Glomerular endothelial cell (primary cell): ENCODE results near the gene PRKAA1. TPM values are rescaled to one million over a fixed set of nuclear protein-coding genes. Genes with fewer than 3 reads are reported as not detected.

ENCODE experiments used
- DNase-seq: peaks from one replicate; pipeline ENCODE4 v3.0.0-alpha.2; 2011; ENCODE audit warnings: low read depth, low spot score; ENCODE audit errors: extremely low read depth
- total RNA-seq: library from RNA; depleted of rRNA; stranded (reverse); fragments of >200 nt; gene quantifications from 2 replicates; pipeline ENCODE4 v1.2.3, GENCODE V29; 2015

Gene PRKAA1
- 79.3 and 90.7 TPM in 2 replicates for total RNA-seq

DNA sequence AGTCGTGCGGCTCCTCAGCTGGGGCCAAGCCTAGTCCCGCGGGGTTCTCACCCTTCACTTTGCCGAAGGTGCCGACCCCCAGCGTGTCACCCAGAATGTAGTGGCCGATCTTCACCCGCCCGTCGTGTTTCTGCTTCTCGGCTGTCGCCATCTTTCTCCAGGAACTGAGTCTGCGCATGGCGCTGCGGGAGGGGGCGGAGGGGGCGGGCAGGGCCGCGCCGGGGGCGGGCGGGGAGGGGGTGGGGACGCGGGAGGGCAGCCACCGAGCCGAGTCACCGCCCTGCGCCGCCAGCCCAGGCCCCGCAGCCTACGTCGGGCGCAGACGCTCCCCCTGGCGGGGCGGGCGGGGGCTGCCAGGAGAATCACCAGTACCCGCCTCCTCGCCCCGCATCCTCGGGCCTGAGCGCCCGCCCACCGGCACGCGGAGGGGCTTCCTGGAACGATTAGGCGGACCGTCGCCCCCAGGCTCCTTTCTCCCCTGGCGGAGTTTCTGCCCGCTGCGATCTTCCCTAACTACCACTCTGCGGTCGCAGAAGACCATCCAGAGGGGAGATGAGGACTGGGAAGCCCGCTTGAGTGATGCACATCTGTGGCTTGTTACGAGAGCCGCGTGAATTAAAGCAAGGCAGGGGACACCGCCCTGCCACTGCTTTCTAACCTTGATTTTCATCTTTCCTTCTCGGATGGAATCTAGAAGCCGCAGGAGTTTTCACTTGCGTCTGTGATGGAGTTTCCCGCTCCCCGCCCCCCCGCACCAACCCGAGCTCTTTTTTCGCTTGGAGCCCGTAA is at the start of gene PRKAA1:
Gene PRKAA1, minus strand, starts transcription at position 363 of the 789 bp plus-strand sequence. Its CDS starts 185 bp downstream, at position 178.
- DNase-seq: no peak

GRCh38 chr5:40847525-40847924 is 49.4 kb upstream of the PRKAA1 start:
- no peak for DNase-seq

- no peak for DNase-seq
Observed at GRCh38 chr5:40846371-40846770, 48.2 kb upstream of the PRKAA1 start.

- no peak for DNase-seq
Observed at GRCh38 chr5:40844565-40844964, 46.4 kb upstream of the PRKAA1 start.

DNA sequence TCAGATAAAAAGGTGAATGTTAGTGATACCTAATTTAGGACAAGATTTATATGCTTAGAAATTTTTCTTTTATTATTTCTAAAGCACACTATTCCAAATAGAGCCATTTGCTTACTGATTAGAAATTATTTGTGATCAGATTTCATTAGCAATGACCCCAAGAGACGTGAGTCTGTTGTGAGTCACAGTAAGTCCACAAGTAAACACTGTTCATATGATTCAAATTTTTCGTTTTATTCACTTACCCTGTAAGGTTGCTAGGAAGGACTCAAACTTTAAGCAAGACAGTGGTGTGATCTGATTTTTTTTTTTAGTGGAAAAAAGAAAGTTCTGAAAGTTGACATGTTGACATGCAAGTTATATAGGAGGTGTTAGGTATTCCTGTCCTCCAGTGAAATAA is 44.2 kb upstream of the PRKAA1 start:
- DNase-seq: no peak

GRCh38 chr5:40841068-40841805 is 43.1 kb upstream of the PRKAA1 start, which contains the start of gene CARD6:
Gene CARD6, plus strand, starts transcription at chr5:40841367. Its CDS starts 16 bp downstream, at chr5:40841383.
- DNase-seq: peak; percentile 63

GRCh38 chr5:40838086-40838485 is 39.9 kb upstream of the PRKAA1 start:
- no peak for DNase-seq

DNA sequence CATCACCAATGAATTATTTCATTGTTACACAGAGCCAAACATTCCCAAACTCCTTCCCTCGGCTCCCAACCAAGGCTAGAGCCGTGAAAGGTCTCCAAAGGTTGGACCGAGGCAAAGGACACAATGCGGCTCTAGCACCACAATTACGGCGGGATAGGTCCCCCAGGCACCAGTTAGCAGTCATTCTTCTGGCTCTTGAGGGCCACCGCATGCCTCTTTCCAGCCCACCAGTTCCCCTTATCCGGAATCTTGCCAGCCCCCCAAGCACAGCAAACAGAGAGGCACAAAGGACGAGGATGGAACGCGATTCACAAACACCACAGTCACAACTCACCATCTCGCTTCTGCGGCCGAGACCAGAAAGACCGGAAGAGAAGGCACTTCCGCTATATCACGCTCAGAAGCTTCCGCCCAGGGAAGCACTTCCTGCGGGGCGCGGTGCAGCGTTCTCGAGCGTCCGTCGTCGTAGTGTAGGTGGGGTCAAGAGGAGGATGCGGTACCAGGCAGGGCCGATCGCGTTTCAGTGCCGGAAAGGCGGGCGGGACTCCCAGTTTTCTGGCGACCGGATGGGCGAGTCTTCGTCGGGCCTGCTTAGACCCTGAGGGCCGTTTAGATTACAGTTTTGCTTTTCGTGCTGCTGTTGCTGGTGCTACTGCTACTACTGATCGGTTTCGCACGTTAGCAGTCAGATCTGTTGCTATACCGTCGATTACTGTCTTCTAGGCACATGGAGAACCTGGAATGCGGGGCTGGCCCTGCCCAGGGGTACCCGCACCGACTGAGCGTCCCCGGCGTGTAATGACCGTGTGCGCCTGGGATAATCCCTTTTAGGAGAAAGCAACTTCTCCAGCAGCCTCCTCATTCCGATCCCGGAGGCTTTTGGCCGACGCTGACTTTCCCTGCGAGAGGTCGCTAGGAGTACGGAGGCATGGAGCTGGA is 36.9 kb upstream of the PRKAA1 start, which contains the start of gene RPL37:
Gene RPL37, minus strand, starts transcription at position 374 of the 939 bp plus-strand sequence. Its CDS starts 37 bp downstream, at position 337.
- DNase-seq: peak; percentile 78

DNA sequence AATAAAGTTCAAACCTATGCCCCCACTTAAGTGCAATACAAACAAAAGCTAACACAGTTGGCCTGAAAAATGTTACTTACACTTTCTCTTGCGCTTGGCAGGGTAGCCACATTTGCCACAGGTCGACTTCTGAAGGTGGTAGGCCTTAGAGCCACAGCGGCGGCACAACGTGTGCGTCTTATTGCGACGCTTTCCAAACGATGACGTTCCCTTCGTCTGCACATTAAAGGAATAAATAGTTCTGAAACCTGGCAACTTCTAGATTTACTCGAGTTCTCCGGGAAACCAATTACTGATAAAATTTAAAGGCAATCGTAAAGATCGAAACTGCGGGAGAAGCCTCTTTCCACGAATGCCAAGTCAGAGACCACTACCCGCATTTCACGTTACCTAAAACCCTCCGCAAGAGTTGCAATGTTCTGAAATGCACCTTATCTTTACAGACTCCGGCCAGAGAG is 36.2 kb upstream of the PRKAA1 start:
- no peak for DNase-seq

- DNase-seq: no peak
Observed at GRCh38 chr5:40833712-40834229, 35.6 kb upstream of the PRKAA1 start.

GRCh38 chr5:40832345-40832744 is 34.2 kb upstream of the PRKAA1 start:
- DNase-seq: no peak

DNA sequence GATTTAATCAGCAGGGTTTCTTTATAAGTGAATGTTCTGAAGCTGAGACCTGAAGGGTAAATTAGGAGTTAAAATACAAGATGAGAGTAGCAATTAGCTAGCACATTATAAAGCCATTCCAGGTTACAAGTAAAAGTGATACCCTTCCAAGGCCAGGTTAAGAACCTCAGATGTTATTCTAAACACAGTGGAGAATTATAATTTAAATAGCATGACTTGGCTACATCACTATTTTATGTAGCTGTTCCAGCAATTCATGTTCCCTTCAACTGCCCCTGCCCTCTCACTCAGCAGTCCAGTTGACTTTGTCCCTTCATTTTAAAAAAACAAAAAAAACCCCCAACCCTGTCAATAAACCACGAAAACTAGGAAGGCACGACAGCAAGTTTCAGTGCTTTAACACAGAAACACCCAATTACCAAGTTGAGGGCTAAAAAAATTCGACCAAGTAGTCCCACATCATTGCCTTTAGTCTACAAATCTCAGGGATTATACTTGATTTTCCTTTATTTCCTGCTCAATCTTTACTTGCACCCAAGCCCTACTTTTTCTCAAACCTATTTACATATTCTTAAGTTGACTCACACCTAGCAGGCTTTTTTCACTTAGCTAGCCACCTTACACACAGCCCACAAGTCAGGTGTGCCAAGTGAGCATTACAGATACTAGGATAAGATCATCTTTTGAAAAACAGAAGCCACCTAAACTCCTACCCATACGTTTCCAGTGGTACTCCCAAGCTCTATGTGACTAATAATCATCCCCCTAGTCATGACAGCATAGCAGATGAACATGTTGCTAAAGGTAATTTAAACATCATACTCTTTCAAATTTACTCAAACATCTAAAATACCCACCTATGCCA is 33.4 kb upstream of the PRKAA1 start:
- DNase-seq: no peak

GRCh38 chr5:40829748-40830533 is 31.8 kb upstream of the PRKAA1 start:
- DNase-seq: no peak

DNA sequence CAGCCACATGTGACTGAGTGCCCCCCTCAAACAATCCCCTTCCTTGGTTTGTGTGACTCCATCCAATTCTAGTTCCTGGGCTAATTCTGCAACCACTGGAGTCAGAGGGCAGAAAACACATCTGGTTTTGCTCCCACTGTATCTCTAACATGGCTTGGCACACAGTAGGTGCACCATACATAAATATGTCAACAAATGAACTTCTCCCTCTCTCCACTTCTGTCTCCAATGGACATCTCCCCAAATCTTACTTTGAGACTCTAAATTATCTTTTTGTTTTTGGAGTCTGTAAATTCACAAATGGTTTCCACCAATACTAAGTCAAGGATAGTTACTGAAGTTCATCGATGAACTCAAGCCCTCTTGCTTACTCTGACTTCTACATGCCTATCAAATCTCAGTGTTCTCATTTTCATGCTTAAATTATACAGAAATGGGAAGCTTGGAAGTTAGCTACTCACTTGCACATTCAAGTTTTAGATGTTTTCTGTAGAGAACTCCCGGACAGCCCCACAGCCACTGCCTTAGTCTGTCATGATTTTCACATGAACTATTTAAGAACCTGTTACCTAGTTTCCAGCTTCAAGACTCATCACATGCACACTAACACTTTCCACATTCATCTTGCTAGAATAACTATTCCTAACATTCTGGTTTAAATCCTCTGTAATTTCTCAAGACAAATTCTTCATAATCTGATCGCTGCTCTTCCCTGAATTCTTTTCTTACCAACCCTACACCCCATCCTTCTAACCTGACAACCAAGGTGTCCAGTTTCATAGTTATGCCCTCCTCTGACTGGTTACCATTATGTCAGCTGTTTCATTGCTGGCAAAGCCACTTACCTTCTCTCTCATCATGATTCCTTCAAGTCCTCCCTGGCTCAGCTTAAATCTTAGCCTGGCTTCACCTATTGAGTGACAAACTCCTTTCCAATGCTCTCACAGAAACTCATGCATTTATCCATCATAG is 30.8 kb upstream of the PRKAA1 start:
- no peak for DNase-seq

- no peak for DNase-seq
Observed at GRCh38 chr5:40828021-40828631, 30.0 kb upstream of the PRKAA1 start.

GRCh38 chr5:40827188-40827977 is 29.2 kb upstream of the PRKAA1 start:
- DNase-seq: no peak
